HG03460 (cell line): ENCODE data around the gene NDE1.
A peak's percentile ranks its signal among the peaks of the same experiment; 100 is the strongest.
"Not testable (repeated sequence)": the region's sequence is repeated elsewhere in the genome, so short reads cannot be mapped to it uniquely, and the experiment has no call there.

Experiments used
- ATAC-seq: cut with Tn5 transposase; IDR thresholded peaks from one replicate; pipeline ENCODE4 v1.9.1; 2021; ENCODE audit not compliant: unreplicated experiment

Gene NDE1

GRCh38 chr16:15649727-15650018, 372 bp upstream of the NDE1 start:
- no peak for ATAC-seq

DNA sequence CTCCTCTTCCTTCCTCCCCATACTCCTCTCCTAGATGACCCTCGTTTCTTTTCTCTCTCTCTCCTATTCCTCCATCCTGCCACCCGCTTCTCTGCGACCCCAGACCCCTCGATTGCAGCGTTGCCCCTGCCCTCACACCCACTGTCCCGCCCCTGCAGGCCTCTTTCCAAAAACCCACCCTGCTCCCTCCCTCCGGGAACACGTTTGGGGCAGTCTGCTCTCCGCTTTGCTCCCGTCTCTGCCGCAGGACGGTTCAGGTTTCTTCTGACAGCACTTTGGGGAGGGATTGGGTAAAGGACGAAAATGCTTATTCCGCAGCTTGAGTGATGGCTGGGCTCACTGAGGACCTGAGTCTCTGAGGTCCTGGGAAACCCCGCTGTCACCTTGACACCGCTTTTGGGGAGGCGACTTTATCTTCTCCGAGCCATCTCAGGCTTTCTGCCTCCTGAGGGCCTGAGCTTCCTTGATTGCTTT, 690 bp downstream of the NDE1 start:
- ATAC-seq, result peak; percentile 22

DNA sequence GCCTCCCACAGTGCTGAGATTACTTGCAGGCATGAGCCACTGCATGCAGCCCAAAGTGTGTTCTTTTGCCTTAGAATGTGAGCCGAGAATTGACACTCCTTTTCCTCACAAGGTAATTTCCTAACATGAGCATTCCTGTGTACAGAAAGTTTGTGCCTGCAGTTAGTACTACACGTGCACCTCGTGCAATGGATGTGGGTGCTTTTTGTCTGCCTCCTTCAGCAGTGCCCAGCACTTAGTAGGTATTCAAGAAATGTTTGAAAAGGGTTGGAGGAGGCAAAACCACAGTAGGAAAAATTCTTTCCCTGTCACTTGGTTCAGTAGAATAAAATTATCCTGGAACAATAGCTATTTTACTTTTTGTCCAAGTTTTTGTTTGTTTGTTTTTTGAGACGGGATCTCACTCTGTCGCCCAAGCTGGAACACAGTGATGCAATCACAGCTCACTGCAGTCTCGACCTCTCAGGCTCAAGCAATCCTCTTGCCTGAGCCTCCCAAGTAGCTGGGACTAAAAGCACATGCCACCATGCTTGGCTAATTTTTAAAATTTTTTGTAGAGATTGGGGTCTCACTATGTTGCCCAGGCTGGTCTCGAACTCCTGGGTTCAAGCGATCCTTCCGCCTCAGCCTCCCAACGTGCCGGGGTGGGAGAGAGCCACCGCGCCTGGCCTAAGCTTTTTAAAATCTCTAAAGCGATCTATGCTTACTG, 2.4 kb downstream of the NDE1 start:
- no peak for ATAC-seq

- ATAC-seq, result no peak
Observed at GRCh38 chr16:15653227-15653626, 3.2 kb downstream of the NDE1 start.

GRCh38 chr16:15654591-15654990, 4.5 kb downstream of the NDE1 start:
- ATAC-seq, result no peak

GRCh38 chr16:15655561-15655960, 5.5 kb downstream of the NDE1 start:
- ATAC-seq, result not testable (repeated sequence)

DNA sequence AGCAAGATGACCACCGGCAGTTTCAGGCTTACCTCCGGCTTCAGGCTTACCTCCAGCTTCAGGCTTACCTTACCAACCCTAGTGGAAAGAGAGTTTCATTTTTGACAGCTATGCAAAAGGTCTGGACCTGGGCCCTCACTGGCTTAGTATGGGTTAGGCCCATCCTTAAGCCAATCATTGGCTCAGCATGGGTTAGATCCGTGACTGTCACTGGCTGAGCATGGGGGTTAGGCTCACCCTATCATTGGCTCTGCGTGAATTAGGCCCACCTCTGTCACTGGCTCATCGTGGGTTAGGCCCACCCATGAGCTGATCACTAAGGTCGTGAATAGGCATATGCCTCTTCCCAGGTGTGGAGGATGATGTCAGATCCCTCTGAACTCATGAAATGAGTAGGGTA, 8.1 kb downstream of the NDE1 start:
- ATAC-seq, result no peak

DNA sequence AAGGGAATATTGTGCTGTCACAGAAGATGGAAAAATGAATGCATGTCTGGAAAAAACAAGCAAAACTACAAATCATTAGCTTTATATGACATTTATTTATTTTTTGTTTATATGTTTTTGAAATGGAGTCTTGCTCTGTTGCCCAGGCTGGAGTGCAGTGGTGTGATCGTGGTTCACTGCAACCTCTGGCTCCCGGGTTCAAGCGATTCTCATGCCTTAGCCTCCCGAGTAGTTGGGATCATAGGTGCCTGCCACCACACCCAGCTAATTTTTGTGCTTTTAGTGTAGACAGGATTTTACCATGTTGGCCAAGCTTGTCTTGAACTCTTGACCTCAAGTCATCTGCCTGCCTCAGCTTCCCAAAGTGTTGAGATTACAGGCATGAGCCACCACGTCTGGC, 8.5 kb downstream of the NDE1 start:
- ATAC-seq, result no peak

DNA sequence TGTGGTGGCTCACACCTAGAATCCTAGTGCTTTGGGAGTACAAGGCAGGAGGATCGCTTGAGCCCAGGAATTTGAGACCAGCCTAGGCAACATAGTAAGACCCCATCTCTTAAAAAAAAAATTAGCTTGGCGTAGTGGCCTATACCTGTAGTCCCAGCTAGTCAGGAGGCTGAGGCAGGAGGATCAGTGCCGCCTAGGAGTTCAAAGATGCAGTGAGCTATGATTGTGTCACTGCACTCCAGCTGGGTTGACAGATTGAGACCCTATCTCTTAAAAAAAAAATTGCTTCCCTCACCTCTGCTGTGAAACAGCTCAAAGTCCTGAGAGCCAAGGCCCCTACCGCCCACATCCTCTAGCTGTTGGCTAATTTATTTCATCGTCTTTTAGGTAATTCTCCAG, 10.2 kb downstream of the NDE1 start:
- no peak for ATAC-seq

- no peak for ATAC-seq
Observed at GRCh38 chr16:15665107-15665506, 15.1 kb downstream of the NDE1 start.

GRCh38 chr16:15667091-15667742, 17.2 kb downstream of the NDE1 start:
- no peak for ATAC-seq

- ATAC-seq, result no peak
Observed at GRCh38 chr16:15671530-15672117, 21.6 kb downstream of the NDE1 start.

DNA sequence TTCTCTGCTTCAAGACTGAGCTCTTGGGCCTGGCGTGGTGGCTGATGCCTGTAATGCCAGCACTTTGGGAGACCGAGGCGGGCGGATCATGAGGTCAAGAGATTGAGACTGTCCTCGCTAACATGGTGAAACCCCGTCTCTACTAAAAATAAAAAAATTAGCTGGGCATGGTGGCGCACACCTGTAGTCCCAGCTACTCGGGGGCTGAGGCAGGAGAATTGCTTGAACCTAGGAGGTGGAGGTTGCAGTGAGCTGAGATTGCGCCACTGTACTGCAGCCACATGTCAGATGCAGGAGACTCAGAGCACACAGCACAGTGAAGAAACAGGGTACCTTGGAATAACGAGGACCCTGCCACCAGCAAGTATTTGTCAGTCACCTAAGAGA, 22.1 kb downstream of the NDE1 start:
- ATAC-seq, result not testable (repeated sequence)

DNA sequence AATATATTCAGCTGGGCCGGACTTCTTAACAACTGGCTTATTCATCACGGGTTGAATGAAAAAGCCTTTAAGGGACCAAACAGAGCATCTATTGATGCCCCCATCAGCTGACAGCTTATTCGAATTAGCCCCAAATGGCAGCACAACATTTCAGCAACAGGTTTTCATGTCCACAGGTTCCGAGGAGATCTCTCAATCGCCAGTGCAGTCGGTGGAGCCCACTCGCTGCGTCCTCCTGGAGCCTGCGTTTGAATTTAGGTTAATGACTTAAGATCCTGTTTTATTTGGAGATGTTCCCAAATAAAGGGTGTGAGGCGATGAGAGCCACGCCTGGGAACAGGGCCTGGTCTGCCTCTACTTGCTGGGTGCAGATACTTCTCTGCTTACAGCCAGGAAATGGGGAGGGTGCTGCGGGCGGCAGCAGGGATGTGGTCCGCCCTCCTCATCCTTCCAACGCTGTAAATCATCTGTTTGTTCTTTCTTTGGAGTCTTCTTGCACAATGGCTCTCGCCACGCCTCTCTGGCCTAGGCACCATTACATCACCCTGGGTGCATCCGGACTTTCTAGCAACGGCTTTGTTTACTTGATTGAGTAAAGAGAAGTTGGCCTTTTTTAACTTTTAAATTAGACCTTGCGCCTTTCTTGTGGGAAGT, 22.6 kb downstream of the NDE1 start:
- ATAC-seq, result no peak

DNA sequence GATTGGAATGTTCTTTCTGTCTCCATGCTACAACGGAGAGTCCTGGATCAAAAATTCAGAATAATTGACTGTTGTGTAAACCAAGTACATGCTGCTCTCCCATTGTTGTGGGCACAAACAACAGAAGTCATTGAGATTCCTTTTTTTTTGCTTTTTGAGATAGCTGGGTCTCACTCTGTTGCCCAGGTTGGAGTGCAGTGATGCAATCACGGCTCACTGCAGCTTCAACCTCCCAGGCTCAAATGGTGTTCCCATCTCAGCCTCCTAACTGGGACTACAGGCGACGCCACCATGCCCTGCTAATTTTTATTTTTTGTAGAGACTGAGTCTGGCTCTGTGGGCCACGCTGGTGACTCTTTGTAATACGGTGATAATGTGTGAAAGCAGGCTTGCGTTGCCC, 24.5 kb downstream of the NDE1 start:
- ATAC-seq, result no peak

- ATAC-seq, result no peak
Observed at GRCh38 chr16:15676506-15676905, 26.5 kb downstream of the NDE1 start.

DNA sequence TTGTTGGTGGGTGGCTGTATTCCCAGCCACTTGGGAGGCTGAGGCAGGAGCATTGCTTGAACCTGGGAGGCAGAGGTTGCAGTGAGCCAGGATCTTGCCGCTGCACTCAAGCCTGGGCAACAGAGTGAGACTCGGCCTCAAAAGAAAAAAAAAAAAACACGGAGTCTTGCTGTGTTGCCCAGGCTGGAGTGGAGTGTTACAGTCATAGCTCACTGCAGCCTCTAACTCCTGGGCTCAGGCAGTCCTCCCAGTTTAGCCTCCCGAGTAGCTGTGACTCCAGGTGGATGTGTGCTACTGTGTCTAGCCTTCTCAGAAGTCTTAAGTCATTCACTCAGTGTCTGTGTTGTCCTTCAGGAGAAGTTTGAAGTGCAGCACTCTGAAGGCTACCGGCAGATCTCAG, 27.4 kb downstream of the NDE1 start:
- ATAC-seq, result no peak

GRCh38 chr16:15682105-15682570, 32.1 kb downstream of the NDE1 start:
- no peak for ATAC-seq

DNA sequence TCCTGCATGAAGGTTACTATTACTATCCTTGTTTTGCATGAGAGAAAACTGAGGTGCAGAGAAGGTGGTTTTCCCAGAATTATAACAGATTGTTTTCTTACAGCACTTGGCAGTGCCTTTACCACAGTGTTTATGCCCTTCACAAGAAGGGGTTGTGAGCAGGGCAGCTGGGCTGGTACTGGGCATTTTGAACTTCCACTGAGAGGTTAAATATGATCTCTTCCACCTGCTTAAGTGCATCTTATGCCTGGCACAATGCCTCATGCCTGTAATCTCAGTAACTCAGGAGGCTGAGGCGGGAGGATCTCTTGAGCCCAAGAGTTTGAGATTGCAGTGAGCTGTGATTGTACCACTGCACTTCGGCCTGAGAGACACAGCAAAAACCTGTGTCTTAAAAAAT, 36.2 kb downstream of the NDE1 start:
- ATAC-seq, result no peak

DNA sequence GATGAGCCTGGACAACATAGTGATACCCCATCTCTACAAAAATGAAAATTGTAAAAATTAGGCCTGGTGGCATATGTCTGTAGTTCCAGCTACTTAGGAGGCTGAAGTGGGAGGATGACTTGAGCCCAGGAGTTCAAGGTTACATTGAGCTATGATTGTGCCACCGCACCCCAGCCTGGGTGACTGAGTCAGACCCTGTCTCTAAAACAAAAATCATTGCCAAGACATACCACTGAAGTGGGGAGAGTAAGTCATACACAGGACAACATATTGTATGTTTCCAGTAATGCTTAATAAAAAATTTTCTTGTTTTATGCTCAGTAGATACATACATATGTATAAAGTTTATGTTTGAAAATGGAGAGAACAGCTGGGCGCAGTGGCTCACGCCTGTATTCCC, 39.2 kb downstream of the NDE1 start:
- ATAC-seq, result no peak

- no peak for ATAC-seq
Observed at GRCh38 chr16:15690296-15690695, 40.3 kb downstream of the NDE1 start.

DNA sequence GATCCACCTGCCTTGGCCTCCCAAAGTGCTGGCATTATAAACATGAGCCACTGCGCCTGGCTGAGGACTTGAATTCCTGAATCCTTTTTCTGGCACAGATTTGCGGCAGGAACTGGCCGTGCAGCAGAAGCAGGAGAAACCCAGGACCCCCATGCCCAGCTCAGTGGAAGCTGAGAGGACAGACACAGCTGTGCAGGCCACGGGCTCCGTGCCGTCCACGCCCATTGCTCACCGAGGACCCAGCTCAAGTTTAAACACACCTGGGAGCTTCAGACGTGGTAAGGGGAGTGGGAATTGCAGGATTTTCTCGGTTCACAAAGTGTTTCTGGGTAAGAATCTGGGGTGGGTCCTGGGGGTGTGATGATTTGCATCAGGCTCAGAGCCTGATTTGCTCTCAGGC, 41.0 kb downstream of the NDE1 start:
- ATAC-seq, result no peak
